Dermis blood vessel endothelial cell (primary cell): ENCODE data around the gene SGCA. TPM values are rescaled to one million over a fixed set of nuclear protein-coding genes. Genes with fewer than 3 reads are reported as not detected.

Experiments
- total RNA-seq: library from RNA; depleted of rRNA; stranded (reverse); fragments of >200 nt; gene quantifications from 2 replicates; pipeline ENCODE4 v1.2.3, GENCODE V29; 2014

SGCA gene
- total RNA-seq, 1 donor from 2014 or later = not detected

Other genes starting within 250 kb of the SGCA start
- not detected in 2 replicates for gene DLX4, start 196.8 kb upstream of the SGCA start, total RNA-seq
- gene DLX3, start 170.8 kb upstream of the SGCA start, total RNA-seq = not detected in 2 replicates
- gene ITGA3, start 109.9 kb upstream of the SGCA start, total RNA-seq = 116 and 190 TPM in 2 replicates
- 12.3 and 20.8 TPM in 2 replicates for gene PDK2, start 70.7 kb upstream of the SGCA start, total RNA-seq
- 5.1 and 5.8 TPM in 2 replicates for gene SAMD14, start 35.8 kb upstream of the SGCA start, total RNA-seq
- 35.2 and 45.8 TPM in 2 replicates for gene PPP1R9B, start 15.3 kb upstream of the SGCA start, total RNA-seq
- 4.2 and 12.6 TPM in 2 replicates for gene COL1A1, start 35.6 kb downstream of the SGCA start, total RNA-seq
- 0.17 and 0.19 TPM in 2 replicates for gene TMEM92, start 108.5 kb downstream of the SGCA start, total RNA-seq
- gene XYLT2, start 180.1 kb downstream of the SGCA start, total RNA-seq = 26.5 and 31.8 TPM in 2 replicates
- 35.4 and 70.3 TPM in 2 replicates for gene MRPL27, start 207.2 kb downstream of the SGCA start, total RNA-seq
- gene EME1, start 207.2 kb downstream of the SGCA start, total RNA-seq = 1.0 and 4.6 TPM in 2 replicates
- 118 and 227 TPM in 2 replicates for gene LRRC59, start 231.5 kb downstream of the SGCA start, total RNA-seq